HG02885 (cell line): ENCODE measurements around the gene PKHD1.
A peak's percentile ranks its signal among the peaks of the same experiment; 100 is the strongest.
"Not testable (repeated sequence)": the region's sequence is repeated elsewhere in the genome, so short reads cannot be mapped to it uniquely, and the experiment has no call there.

Experiments used
- ATAC-seq: cut with Tn5 transposase; IDR thresholded peaks from one replicate; pipeline ENCODE4 v1.9.1; 2021; ENCODE audit warnings: mild to moderate bottlenecking; ENCODE audit not compliant: unreplicated experiment, poor library complexity

Gene PKHD1

GRCh38 chr6:51996296-51996947 is 91.0 kb downstream of the PKHD1 start:
- peak; percentile 95 for ATAC-seq

DNA sequence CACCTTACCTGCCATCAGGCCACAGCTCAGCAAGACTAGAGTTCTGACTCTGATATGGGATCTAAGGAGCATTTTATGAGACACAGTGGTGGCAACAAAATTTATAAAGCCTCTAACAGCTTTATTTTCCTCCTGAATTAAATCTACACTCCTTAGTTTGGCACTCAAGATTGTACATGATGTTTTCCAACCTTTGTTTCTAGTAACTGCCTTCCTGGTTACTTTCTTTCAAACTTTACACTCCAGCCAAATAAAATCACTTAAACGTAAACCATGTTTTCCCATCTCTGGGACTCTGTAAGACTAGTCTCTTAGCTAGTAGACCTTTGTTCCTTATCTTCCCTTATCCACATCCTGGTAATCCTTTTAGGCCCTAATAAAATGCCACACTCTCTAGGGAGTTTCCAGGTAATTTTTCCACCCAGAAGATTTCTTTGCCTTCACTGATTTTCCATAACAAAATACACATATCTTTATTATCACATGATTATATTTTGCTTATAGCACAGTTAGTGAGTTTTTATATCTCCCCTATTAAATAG is 92.1 kb downstream of the PKHD1 start:
- ATAC-seq = no peak

DNA sequence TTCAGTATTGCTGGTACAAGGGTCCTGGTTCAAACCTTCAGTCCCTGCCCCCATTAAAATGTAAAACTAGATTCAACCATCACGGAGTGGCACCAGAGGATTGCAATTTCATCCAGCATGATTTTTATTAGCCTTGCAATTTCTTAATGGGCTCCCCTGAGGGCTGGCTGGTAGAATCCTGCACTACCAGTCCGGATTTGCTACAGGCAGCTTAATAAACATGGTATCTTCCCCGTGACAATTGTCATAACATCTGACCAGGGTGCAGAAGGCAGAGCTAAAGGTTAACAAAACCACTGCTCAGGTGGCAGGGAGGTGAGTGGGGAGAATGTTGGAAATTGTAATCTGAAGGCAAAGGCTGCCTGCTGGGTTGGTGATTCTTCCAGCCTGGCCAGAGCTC is 94.5 kb downstream of the PKHD1 start:
- ATAC-seq = no peak

DNA sequence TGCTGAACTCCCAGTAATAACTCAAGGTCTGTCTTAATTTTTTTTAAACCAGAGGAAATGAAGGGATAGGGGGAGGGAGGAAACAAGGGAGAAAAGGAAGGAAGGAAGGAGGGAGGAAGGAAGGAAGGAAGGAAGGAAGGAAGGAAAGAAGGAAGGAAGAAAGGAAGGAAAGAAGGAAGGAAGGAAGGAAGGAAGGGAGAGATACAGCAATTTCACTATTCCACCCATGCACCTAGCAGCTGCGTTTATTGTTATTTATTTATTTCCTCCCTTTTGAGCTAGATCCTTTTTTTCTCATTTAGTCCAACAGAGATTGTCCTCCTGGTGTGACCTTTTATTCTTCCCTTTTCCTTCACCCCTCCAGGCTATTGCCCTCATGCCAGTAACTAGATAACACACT is 97.6 kb downstream of the PKHD1 start:
- no peak for ATAC-seq

GRCh38 chr6:51986864-51987263 is 100.5 kb downstream of the PKHD1 start:
- ATAC-seq = no peak

GRCh38 chr6:51983564-51983963 is 103.8 kb downstream of the PKHD1 start:
- no peak for ATAC-seq

DNA sequence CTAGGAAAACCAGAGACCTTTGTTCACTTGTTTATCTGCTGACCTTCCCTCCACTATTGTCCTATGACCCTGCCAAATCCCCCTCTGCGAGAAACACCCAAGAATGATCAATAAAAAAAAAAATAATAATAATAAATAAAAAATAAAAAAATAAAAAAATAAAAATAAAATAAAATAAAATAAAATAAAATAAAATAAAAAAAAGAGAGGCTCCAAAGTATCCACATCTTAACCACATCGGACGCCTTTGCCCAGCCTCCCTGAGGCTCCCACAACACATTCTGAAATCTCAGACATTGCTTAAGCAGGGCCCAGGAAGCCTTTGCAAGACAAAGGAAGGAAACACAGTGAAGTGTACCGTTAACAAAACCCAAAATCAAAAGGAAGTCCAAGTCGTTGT is 104.7 kb downstream of the PKHD1 start:
- ATAC-seq = not testable (repeated sequence)

DNA sequence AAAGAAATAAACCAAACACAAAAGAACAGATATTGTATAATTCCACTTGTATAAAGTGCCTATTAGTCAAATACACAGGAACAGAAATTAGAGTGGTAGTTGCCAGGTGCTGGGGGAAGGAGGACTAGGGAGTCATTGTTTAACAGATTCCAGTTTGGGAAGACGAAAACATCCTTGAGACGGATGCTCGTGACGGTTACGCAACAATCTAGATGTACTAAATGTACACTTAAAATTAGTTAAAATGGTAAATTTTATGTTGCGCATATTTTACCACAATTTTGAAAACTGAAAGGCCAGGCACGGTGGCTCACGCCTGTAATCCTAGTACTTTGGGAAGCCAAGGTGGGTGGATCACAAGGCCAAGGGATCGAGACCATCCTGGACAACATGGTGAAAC is 111.0 kb downstream of the PKHD1 start:
- no peak for ATAC-seq

- ATAC-seq = no peak
Observed at GRCh38 chr6:51972659-51973058, 114.8 kb downstream of the PKHD1 start.

- no peak for ATAC-seq
Observed at GRCh38 chr6:51968265-51968664, 119.1 kb downstream of the PKHD1 start.

DNA sequence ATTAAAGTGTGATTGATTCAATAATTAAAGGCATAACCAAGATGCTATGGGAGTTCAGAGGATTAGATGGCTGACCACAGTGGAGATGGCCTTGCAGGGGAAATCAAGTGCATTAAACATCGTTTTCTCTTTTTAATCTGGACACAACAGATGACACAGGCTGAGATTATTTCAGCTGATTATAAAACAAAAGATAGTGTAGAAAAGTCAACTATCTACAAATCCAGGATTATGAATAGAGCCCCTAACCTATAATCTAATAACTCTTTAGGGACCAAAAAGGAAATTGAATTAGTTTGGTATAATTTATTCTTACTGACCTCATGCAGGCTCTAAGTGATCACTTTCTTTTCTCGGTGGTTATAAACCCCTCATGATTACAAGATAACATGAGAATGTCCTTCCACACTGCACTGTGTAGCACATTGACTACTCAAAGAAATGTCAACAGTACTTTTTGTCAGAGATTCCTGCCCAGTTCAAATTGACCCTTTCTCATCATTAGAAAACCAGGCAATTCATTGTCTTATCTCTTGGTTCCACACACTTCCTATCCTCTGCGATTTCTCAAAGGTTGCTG is 122.1 kb downstream of the PKHD1 start:
- ATAC-seq = no peak

DNA sequence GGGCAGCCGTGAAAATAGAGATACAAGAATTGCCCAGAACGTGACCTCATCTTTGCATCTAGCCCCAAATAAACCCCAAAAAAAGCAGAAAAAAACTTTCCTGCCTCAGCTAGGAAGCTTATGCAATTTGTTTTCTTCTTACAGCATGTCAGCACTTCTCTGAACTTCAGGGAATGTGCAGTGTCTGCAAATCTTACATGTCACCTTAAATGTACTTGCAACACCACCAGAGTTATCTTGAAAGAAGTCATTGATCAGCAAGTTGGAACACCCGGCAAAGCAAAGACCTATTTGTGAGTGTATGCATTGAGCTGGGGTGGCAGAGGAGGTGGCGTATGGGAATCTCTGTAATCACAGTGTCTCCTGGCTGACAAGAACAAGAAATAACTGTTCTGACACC is 123.4 kb downstream of the PKHD1 start:
- ATAC-seq = no peak

- ATAC-seq = no peak
Observed at GRCh38 chr6:51962354-51962753, 125.1 kb downstream of the PKHD1 start.

- no peak for ATAC-seq
Observed at GRCh38 chr6:51960419-51960818, 127.0 kb downstream of the PKHD1 start.

DNA sequence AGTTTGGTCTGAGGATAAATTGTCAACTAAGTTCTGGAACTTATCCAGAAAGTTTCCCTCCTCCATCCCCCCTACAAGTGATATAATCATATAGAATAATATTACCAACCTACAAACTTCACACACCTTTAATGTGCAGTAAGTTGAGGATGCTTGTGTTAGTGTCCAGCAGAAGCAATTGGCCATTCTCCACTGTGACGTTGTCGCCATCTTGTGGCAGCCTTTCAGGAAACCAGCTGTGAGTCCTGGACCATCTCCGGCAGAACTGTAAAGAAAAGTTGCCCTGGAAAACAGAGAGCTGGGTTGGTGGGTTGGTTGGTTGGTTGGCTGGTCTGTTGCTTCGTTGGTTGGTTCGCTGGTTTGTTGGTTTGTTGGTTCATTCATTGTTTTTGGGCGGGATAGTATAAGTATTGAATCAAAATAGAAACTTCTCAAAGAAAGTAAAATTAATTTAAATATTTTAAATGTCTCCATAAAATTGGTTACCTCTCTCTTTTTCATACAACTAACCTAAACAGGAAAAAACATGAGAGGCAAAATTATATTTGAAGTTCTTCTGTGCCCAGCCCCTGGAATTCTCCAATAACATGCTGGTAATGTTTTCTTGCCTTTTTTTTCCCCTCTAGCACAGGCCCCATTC is 127.5 kb downstream of the PKHD1 start:
- ATAC-seq = peak; percentile 94

GRCh38 chr6:51954681-51955080 is 132.7 kb downstream of the PKHD1 start:
- ATAC-seq = no peak

- ATAC-seq = no peak
Observed at GRCh38 chr6:51953246-51953645, 134.2 kb downstream of the PKHD1 start.

GRCh38 chr6:51951924-51952323 is 135.5 kb downstream of the PKHD1 start:
- no peak for ATAC-seq

- no peak for ATAC-seq
Observed at GRCh38 chr6:51949526-51949925, 137.9 kb downstream of the PKHD1 start.

DNA sequence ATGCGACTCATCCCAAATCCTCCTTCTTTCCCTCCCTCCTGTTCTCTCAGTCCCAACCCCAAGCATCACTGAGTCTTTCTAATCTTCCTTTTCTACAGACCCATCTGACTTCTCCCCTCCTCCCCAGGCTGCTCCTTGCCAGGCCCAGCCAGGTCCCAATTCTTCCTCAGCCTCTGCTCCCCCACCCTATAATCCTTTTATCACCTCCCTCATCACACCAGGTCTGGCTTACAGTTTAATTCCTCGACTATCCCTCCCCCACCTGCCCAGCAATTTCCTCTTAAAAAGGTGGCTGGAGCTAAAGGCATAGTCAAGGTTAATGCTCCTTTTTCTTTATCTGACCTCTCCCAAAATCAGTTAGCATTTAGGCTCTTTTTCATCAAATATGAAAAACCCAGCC is 147.7 kb downstream of the PKHD1 start:
- ATAC-seq = not testable (repeated sequence)

GRCh38 chr6:51936531-51937290 is 150.7 kb downstream of the PKHD1 start:
- ATAC-seq = no peak
